K562 treated with DMSO at 1 percent for 24 hours (cell line): Measurements from ENCODE around the gene PIK3R6. TPM values are rescaled to one million over a fixed set of nuclear protein-coding genes. Genes with fewer than 3 reads are reported as not detected.

Experiments
- total RNA-seq: library from RNA; unstranded; fragments of 300-600 nt; gene quantifications from 2 replicates; pipeline ENCODE4 v1.2.3, GENCODE V29; 2022; ENCODE audit warnings: low read depth; ENCODE audit not compliant: insufficient read depth

The PIK3R6 gene
- total RNA-seq: not detected in 2 replicates

GRCh38 chr17:8867361-8867981, at the start of gene PIK3R6:
PIK3R6 (minus strand) TSS chr17:8867674; CDS start chr17:8849794, 17,880 bp downstream.

GRCh38 chr17:8798846-8799569, 68.5 kb downstream of the PIK3R6 start, which contains the start of gene MFSD6L:
MFSD6L (minus strand) TSS chr17:8799365; CDS start chr17:8799120, 245 bp downstream.

GRCh38 chr17:8758137-8758596, 109.3 kb downstream of the PIK3R6 start, which contains the start of gene SPDYE4:
SPDYE4 (minus strand) TSS chr17:8758546; CDS start chr17:8758382, 164 bp downstream.

Other genes with a start within 250 kb of the PIK3R6 start
- gene MYH10, start 236.9 kb downstream of the PIK3R6 start, total RNA-seq: 30.8 and 46.3 TPM in 2 replicates
- not detected in 2 replicates for gene CCDC42, start 122.8 kb downstream of the PIK3R6 start, total RNA-seq
- gene SPDYE4, start 109.1 kb downstream of the PIK3R6 start, total RNA-seq: not detected in 2 replicates
- not detected in 2 replicates for gene MFSD6L, start 68.3 kb downstream of the PIK3R6 start, total RNA-seq
- not detected in 2 replicates for gene PIK3R5, start 98.0 kb upstream of the PIK3R6 start, total RNA-seq
- 0.05 TPM in 1 of 2 replicates, not detected in the other for gene NTN1, start 153.8 kb upstream of the PIK3R6 start, total RNA-seq